Measurements from ENCODE around the gene PPM1D.
A peak's percentile ranks its signal among the peaks of the same experiment; 100 is the strongest.
"Not testable (repeated sequence)": the region's sequence is repeated elsewhere in the genome, so short reads cannot be mapped to it uniquely, and the experiment has no call there.

PPM1D gene

GRCh38 chr17:60665602-60666001 lies 65.6 kb downstream of the PPM1D start:
- DNase-seq = no peak

GRCh38 chr17:60668741-60669140 lies 68.7 kb downstream of the PPM1D start:
- DNase-seq = not testable (repeated sequence)

GRCh38 chr17:60671482-60671881 lies 71.5 kb downstream of the PPM1D start:
- no peak for DNase-seq

- not testable (repeated sequence) for DNase-seq
Observed at GRCh38 chr17:60674637-60675036, 74.6 kb downstream of the PPM1D start.

- DNase-seq = no peak
Observed at GRCh38 chr17:60675997-60676396, 76.0 kb downstream of the PPM1D start.

GRCh38 chr17:60676758-60677307 lies 76.8 kb downstream of the PPM1D start:
- DNase-seq = peak in 2 of 56 donors; percentile 0 to 40

GRCh38 chr17:60677308-60678117 lies 77.5 kb downstream of the PPM1D start, which contains the start of gene BCAS3:
Gene BCAS3, plus strand, starts transcription at chr17:60677851.
- DNase-seq = peak; percentile 93 to 100 (median 99)

- peak in 1 of 56 donors; percentile 25 for DNase-seq
Observed at GRCh38 chr17:60678118-60678444, 78.1 kb downstream of the PPM1D start.

GRCh38 chr17:60679287-60679686 lies 79.3 kb downstream of the PPM1D start:
- no peak for DNase-seq

GRCh38 chr17:60680754-60681153 lies 80.8 kb downstream of the PPM1D start:
- no peak for DNase-seq

- no peak for DNase-seq
Observed at GRCh38 chr17:60685437-60685836, 85.4 kb downstream of the PPM1D start.

- DNase-seq = no peak
Observed at GRCh38 chr17:60695960-60696359, 96.0 kb downstream of the PPM1D start.

GRCh38 chr17:60699090-60699489 lies 99.1 kb downstream of the PPM1D start:
- no peak for DNase-seq

- no peak for DNase-seq
Observed at GRCh38 chr17:60704170-60704569, 104.2 kb downstream of the PPM1D start.

GRCh38 chr17:60712675-60713074 lies 112.7 kb downstream of the PPM1D start:
- DNase-seq = no peak

GRCh38 chr17:60713608-60714007 lies 113.6 kb downstream of the PPM1D start:
- no peak for DNase-seq

Data from amygdala (tissue), 56 donors.